NCI-H748 (cell line): ENCODE results near the gene INPP5A.

ENCODE experiments used
- DNase-seq: peaks from one replicate; lab custom pipeline; 2025; ENCODE audit not compliant: unreplicated experiment; lab: John Stamatoyannopoulos, UW

Gene INPP5A

DNA sequence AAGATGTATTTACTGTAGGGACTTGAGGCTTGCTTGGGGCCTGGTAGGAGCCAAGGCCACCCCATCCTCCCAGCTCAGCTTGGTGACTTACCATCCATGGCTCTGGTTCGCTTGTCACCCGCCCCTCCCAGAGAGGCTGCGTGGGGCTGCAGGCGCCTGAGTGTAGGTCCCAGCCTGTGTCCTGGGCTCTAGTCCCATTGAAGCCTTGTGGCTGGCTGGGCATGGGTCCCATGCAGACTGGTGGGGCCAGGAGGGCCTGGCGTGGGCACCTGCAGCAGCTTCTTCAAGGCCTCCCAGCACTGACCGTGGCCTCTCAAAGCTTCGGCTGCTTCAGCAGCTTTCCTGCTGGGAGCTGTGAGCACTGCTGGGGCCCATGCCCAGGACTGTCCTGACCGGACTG lies 118.1 kb downstream of the INPP5A start:
- DNase-seq: no peak

DNA sequence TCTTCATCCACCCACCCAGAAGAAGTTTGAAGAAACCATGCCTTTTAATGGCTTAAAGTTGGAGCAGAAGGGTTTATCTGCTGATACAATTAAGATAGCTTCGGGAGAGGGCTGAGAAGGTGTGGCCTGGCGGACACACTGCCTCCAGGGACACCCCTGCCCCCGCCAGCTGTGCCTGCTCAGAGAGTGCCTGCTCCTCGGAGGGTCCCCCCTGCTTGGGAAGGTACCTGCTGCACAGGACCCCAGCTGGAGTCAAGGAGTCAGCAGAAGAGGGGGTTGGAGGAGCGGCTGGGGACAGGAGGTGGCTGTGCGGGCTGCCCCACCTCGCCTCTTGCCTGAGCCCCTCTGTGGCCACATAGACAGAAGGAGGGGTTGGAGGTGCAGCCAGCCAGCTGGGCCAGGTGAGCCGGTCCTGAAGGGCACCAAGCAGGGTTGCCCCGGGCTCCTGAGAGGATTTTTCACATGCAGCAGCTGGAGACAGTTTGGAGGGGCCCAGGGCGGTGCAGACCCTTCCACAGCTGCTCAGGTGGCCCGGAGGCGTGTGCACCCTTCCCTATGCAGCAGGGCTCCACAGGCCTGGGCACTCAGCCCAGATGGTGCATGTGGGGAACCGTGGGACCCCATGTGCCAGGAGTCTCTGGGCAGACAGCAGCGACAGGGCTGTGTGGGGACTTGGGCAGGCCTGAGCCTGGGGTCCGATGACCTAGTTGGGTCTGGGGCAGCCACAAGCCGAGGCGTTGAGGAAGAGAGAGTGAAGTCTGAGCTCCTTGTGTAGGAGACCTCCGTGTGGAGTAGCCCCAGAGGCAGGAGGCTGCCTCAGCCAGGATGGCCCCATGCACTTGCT lies 118.9 kb downstream of the INPP5A start:
- no peak for DNase-seq

DNA sequence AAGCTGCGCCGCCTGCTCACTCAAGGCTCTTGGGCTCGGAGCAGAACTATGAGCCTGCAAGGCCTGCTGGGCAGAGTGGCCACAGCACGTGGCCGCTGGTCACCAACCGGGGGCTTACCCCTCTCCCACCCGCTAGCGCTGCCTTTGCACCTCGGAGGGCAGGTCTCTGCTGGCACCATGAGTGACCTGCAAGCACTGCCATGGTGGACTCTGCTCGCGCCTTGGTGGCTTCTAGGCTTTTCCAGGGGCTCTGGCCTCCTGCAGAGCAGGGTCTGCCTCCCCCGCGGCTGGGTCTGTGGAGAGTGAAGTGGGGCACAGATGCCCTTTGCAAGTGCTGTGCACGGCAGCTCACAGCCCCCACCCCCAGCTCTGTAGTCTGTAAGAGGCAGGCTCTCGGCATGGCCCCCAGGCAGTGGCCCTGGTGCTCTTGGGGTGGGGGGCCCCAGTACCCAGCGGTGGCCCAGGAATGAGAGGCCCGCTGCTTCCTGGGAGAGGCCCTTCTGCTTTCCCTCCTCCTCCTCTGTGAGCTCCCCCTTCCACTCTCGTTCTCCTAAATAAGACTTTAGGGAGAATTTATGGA lies 119.6 kb downstream of the INPP5A start:
- no peak for DNase-seq

DNA sequence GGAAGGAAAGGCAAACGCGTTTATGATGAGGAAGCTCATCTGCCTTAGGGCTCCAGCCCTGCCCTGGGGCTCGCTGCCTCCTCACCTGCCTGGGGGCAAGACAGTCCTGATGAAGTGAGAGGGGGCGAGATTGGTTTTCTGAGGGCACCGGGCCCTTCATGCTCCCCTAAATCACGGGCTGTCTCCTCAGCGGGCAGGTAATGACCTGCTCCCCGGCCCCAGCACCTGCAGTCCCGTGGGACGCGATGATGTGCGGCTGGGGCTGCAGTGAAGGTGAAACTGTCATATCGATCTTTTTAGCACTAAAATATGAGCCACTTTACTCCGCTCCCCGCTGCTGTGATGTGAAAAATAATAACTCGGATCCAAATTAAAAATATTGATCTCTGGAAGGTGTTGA lies 120.2 kb downstream of the INPP5A start:
- no peak for DNase-seq

DNA sequence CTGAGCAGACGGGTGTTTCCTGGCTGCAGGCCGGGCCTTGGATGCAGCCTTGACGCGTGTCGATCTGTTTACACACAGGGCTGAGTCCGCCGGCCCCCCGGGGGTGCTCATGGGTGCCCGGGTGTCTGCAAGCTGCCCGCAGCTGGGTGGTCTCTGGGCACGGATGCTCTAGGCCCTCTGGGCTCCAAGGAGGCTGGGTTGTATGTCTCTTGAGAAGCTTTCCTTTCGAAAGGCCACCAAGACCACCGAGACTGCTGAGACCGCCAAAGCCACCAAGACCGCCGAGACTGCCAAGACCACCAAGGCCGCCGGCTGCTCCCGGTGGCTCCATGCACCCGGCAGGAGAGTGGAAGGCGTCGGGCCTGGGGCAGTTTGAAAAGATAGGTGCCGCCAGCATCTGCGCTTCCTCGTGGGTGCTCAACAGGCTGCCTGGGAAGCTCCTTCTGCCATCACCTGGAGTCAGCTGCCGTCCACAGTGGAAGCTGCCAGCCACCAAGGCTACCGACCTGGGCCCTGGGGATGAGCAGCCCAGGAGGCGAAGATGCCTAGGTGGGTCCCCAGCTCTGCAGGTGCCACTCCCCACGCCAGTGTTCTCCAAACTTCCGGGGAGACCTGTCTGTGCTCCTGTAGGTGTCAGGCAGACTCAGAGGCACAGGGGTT lies 121.1 kb downstream of the INPP5A start:
- DNase-seq: no peak

DNA sequence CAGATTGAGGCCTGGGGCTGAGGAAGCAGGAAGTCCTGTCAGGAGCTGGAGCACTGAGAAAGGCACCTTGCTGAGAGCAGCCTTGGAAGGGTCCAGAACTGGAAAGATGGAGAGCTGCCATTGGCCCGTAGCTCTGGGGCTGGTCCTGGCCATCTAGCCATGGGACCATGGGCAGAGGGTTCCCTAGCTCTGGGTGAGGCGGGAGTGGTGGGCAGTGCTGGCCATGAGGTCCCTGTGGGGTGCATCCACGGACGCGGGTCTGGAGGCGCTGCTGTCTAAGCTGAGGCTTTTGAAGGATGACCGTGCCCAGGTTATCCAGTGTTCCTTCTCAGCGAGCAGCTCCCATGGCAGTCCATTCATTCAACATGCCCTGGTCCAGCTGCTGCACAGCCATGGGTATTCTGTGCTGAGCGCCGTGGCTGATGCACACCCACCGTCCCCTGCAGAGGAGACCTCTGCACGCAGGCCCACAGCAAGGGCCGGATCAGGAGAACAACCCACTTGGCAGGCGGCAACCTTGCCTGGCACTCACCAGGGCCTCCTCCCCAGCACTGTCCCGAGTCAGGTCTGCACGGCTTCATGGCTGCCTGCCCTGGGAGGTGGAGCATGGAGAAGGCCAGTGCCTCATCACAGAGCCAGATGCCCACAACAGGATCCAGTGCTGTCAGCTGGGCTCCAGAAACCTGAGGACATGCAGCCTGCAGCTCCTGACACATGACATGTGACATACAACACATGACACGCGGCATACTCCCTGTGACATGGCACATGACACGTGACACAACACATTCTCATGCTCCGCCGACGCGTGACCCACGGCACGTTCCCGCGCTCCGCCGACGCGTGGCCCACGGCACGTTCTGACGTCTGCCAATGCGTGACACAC lies 121.9 kb downstream of the INPP5A start:
- DNase-seq: no peak

DNA sequence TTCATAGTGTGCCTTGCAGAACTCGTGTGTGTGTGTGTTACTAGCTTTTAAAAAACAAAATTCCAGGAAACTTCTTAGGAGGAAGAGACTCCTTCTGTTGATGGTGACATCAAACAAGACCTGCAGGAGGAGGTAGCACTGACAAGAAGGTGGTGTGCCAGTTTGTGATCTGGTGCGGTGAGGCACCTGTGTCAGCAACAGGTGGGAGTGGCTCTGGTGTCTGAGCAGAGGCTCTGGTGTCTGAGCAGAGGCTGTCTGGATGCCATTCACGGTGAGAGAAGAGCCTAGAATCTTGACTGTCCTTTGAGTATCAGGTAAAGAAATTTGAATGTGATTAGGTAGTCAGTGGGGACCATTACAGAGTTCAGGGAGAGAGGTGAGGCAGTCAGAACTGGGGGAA lies 122.8 kb downstream of the INPP5A start:
- DNase-seq: no peak

DNA sequence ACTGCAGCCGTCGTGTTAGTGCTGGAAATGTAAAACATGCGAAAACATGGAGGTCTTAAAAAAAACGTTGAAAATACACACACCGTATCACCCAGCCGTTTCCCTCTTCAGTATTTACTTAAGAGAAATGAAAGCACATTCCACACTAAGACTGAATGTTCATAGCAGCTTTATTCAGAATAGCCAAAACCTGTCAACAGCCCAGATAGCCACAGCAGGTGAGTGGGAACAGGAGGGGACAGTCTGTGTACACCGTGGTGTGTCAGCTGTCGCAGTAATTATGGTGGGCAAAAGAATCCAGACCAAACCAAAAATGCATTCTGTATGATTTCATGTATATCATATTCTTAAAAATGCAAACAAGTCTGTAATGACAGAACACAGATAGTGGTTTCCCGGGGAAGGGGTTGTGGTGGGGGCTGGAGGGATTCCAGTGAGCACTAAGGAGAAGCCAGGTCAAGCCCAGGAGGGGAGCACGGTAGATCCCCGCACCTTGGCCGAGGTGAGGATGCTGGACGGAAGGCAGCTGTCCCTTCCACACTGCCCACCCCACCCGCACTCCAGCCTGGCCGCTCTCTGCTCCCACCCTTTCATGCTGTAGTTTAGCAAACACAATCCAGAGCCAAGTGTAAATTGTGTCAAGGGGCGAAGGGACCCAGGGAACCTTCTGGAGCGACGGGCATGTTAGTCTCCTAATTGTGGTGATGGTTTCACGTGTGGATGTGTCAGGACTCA lies 124.8 kb downstream of the INPP5A start:
- no peak for DNase-seq

DNA sequence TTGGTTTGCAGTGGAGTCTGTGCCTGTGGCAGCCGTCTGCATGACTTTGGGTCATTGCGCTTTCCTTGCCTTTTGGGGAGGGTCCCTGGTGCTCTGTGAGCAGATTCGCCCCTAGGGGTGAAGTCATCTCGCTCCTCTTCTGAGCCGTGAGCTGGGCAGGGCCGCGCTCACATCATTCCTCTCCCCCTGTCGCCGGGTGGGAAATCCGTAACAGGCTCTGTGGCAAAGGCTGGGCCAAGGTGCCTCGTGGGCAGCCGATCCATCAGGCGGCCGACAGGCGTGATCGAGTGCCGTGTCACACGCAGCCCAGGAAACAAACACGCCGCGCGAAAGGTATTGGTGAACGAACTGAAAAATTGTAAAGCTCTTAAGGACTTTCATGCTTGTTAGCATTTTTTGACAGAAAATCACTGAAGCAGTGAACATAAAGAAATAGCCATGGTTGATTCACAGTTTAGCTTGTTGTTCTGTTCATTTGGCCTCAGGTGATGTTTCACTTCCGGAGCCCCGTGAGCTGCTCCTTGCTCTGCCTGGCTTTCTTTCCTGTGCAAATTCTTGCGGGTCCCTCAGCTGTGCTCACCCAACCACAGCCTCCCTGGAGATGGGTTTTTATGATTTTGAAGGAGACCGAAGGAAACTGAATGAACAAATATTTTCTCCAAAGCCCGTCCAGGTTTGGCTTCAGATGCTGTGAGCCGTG lies 126.2 kb downstream of the INPP5A start:
- no peak for DNase-seq

DNA sequence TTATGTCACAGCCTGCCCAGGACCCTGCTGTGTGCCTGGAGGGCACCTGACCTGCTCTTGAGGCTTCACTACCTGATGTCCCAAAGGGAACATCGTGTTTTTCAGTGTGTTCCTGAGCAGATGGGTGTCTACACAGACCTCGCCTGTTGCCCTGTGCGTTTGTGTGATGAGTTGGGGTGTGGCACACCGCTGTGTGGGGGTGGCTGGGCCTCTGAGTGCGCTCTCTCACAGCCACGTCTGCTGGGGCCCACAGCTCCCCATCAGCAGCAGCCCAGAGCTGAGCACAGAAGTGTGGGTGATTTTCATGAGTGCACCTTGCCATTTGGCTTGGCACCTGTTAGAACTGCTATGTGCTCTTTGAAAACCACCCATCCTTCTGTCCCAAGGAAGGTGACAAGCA lies 126.8 kb downstream of the INPP5A start:
- DNase-seq: no peak

DNA sequence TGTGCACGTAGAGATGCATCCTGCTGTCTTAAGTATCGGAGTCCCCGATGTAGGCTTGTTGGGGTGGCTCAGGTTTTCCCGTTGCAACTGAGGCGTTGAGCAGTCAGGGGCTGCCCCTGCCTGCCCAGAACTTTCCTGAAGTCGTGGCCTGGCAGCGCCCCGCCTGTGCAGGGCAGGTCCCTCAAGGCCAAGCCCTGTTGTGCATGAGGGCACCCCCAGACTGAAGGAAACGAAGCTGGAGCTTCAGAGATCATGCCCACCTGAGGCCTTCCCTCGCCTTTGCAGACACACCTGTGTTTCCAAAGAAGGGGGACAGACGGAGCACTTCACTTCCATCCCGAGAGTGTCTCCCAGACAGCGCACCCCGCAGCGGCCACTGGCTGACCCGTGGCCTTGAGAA lies 127.3 kb downstream of the INPP5A start:
- DNase-seq: no peak

DNA sequence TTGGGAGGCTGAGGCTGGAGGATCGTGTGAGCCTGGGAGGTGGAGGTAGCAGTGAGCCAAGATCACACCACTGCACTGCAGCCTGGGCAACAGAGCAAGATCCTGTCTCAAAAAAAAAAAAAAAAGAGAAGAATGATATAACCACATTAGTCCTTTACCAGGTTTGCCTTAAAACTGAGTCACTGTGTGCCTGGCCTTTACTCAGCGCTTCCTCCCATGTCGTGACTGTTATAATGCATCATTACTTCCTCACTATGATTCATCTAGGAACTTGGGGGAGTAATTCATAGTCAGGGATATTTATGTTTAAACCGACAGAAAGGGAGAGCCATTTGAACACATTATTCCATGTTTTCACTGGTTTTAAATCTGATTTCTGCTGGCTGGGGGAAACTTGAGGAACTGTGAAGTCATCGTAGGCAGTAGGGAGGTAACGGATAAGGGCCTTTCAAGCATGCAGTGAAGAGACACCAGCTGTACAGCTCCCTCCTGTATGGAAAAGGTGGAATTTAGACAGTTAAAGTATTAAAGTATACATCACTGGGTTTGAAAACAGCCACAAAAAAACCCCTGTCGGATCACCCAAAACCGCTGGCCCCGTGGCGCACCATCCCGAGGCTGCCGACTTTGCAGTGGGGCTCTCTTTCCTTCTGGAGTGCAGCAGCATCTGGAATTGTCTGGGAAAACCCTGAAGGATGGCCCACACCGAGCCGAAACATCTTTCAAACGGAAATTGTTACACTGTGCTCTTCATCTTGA lies 128.5 kb downstream of the INPP5A start:
- no peak for DNase-seq

DNA sequence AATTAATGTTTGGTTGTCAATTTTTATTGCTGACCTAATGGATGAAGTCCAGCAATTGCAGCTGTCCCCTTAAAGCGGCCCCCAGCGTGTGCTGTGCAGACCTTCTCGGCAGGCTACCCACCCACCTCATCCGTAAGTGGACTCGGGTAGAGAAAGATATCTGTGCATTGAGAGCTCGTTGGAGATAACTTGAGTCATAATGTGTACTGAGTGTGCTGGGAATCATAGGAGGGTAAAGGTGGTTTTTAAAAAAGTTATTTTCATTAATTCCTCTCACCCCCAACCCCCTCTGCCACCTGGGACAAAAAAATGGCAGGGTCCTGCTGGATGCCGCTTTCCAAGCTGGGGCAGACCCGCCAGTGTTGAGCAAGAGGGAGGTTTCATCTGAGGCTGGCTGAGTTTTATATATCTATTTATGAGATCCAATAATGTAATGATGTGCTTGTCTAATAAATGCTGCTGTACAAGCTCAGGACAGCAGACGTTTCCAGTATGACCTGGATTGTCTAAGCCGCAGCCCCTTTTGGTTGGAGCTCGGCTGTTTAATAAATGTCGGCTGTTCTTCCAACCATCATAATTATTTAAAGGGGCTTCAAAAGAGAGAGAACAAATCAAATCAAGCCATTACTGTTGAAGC lies 129.2 kb downstream of the INPP5A start:
- DNase-seq: no peak

DNA sequence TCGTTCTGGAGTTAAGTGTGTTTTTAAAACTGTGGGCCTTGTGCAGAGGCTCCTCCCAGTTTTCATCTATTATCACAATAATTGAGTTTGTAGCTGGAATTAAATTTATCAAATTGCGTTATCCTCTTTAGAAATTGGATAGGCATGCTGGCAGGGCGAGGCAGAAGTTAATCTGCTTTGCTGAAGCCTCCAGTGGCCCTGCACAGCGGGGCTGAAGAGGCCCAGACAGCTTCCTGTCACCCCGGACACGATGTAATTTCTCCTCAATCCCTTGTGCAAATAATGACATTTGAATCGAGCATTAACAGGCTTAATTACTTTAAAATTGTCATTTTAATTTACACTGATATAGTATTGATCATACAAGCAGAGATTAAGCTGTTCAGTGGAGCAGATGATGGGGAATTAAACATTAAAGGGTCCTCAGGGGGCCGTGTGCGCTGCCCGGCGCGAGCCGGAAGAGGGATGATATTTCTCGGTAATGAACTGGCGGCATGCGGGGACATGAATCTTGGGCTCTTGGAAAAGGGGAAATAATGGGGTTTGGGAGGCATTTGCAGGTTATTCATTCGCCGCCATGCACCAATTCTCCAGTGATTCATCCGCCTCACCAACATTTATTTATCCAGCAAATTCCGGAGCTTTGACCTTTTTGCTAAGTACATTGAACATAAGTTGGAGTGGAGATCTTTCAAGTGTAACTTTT lies 129.9 kb downstream of the INPP5A start:
- peak; percentile 81 for DNase-seq

DNA sequence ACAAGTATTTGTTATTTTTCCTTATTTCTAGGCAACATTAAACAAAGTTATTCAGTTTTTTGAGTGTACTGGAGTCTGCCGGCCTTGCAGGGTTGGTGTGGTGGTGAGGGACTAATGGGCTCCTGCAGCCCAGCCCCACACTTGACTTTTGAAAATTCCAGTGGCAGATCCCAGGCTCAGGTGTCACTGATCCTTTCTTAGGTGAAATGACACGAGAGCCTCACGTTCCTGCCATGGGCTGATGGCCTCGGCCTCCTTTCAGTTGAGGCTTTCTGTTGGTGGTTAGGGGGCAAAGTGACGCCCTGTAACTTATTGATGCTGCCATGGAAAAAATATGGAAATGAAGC lies 130.4 kb downstream of the INPP5A start:
- DNase-seq: no peak

DNA sequence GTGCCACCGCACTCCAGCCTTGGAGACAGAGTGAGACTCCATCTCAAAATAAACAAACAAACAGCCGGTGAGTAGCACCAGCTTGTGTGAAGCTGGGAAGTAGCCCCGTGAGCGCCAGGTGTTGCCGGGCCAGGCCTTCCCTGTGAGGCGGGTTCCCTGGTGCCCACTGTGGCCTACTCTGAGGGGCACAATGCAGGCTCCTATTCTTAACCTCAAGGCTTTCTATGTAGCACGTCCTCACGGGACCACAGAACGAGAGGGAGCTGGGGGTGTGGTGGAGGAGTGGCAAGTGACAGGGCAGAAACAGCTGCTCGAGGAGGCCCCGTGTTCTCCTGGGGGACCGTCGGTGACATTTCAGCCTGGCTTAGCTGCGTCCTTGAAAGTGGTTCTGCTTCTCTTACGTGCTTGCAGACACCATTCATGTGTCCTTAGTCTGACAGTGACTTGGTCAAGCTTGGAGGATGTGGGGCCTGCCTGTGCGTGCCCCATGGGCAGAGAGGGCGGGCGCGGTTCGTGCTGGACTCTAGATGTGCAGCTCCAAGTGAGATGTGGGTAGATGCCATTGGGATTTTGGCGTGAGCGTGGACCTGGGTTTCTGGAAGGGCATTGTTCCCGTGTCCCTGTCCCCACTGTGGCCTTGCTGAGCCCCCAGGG lies 131.7 kb downstream of the INPP5A start:
- DNase-seq: no peak

DNA sequence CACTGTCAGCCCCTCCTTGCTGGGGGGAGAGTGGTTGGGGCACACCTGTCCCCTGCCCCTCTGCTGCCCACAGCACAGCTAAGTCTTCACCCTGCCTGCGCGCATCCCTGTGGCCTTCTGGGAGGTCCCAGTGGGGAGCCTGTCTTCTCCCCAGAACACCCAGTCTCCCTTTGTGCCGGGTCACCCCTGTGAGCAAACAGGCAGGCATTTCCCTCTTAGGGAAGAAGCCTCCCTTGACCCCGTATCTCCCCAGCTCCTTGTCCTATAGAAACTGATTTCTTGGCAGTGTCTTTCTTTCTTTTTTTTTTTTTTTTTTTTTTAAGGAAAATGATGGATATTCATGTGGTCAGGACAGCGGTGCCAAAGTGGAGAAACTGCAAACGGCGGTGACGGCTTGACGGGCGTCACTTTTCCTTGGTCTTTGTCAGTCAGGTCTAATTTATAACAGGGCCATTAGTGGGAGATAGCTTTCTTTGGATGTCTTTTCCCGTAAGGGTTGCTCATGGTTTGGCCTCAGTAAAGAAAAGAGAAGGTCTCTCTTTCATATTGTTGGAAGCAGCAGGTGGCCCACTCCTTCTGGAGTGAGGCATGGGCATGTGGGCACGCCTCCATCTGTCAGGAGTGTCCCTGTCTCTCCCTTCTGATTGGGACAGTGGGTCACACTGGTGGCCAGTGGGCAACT lies 133.1 kb downstream of the INPP5A start:
- no peak for DNase-seq
